ENCODE results near the gene AUTS2.

AUTS2 gene

DNA sequence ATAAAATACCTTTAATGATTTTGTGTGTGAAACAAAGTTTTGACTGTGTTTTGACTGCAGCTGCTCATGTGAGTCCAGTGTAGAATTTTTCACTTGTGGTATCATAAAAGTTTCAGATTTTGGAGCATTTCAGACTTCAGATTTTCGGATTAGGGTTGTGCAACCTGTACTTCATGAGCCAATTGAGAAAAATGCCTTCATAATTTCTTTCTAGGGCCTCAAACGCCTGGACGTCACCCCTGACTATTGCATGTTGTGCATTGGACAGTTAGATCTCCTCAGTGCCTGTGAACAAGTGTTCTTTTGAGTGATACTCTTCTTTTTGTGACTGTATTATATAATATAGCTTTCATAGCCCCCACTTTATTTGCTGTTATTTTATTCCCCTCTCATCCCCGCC is 161.1 kb downstream of the AUTS2 start:
- H3K27ac ChIP-seq (ENCODE audit: insufficient read depth, low read length, poor library complexity, severe bottlenecking) = no peak overlapping the region
- no peak for DNase-seq
- H3K36me3 ChIP-seq (ENCODE audit: control insufficient read depth, insufficient read depth, low read length) = no peaks in the 10 kb centered on the region
- H3K4me3 ChIP-seq (ENCODE audit: insufficient read depth, low read depth, low read length, poor library complexity, severe bottlenecking) = no peak overlapping the region
- no peaks in the 10 kb centered on the region for H3K27me3 ChIP-seq (replicated peaks; ENCODE audit: control insufficient read depth, insufficient read depth, low read length, poor library complexity, severe bottlenecking)
- H3K4me1 ChIP-seq (ENCODE audit: control insufficient read depth, insufficient read depth, low read length, poor library complexity, severe bottlenecking) = no peaks in the 10 kb centered on the region
- no peaks in the 10 kb centered on the region for H3K9me3 ChIP-seq (ENCODE audit: control insufficient read depth, low read length)

- no peaks in the 10 kb centered on the region for H3K36me3 ChIP-seq (ENCODE audit: control insufficient read depth, insufficient read depth, low read length)
- H3K9me3 ChIP-seq (ENCODE audit: control insufficient read depth, low read length) = no peaks in the 10 kb centered on the region
- no peak overlapping the region for H3K4me3 ChIP-seq (ENCODE audit: insufficient read depth, low read depth, low read length, poor library complexity, severe bottlenecking)
- DNase-seq = no peak
- H3K27ac ChIP-seq (ENCODE audit: insufficient read depth, low read length, poor library complexity, severe bottlenecking) = no peak overlapping the region
- no peaks in the 10 kb centered on the region for H3K27me3 ChIP-seq (replicated peaks; ENCODE audit: control insufficient read depth, insufficient read depth, low read length, poor library complexity, severe bottlenecking)
- H3K4me1 ChIP-seq (ENCODE audit: control insufficient read depth, insufficient read depth, low read length, poor library complexity, severe bottlenecking) = no peaks in the 10 kb centered on the region
These were observed 163.1 kb downstream of the AUTS2 start for GRCh38 chr7:69761290-69761922.

GRCh38 chr7:69762821-69763352 is 164.6 kb downstream of the AUTS2 start:
- Histone ChIP-seq H3K4me3 (ENCODE audit: insufficient read depth, low read depth, low read length, poor library complexity, severe bottlenecking) (no peak overlapping the region), H3K27ac (ENCODE audit: insufficient read depth, low read length, poor library complexity, severe bottlenecking) (no peak overlapping the region), H3K36me3 (ENCODE audit: control insufficient read depth, insufficient read depth, low read length) (no peaks in the 10 kb centered on the region), H3K27me3 (replicated peaks; ENCODE audit: control insufficient read depth, insufficient read depth, low read length, poor library complexity, severe bottlenecking) (no peaks in the 10 kb centered on the region), H3K9me3 (ENCODE audit: control insufficient read depth, low read length) (no peaks in the 10 kb centered on the region), H3K4me1 (ENCODE audit: control insufficient read depth, insufficient read depth, low read length, poor library complexity, severe bottlenecking) (no peaks in the 10 kb centered on the region)
- no peak for DNase-seq

DNA sequence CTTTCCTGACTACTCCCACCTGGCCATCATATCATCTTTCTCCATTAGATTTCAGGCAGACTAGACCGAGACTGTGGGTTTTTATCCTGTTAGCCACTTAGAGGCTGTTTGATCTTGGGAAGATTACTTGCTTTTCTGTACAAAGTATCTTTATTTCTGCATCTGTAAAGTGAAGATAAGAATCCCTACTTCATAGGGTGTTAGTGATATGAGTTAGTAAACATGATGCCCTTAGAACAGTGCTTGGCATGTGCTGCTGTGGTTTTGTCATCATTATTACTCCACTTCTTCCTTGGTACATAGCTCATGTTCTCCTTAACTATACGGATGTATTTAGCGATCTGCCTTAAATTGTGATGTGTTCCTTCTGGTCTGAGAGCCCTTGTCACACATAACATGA is 165.2 kb downstream of the AUTS2 start:
- H3K4me3 ChIP-seq (ENCODE audit: insufficient read depth, low read depth, low read length, poor library complexity, severe bottlenecking) = no peak overlapping the region
- no peaks in the 10 kb centered on the region for H3K9me3 ChIP-seq (ENCODE audit: control insufficient read depth, low read length)
- H3K27ac ChIP-seq (ENCODE audit: insufficient read depth, low read length, poor library complexity, severe bottlenecking) = no peak overlapping the region
- no peaks in the 10 kb centered on the region for H3K27me3 ChIP-seq (replicated peaks; ENCODE audit: control insufficient read depth, insufficient read depth, low read length, poor library complexity, severe bottlenecking)
- DNase-seq = no peak
- H3K36me3 ChIP-seq (ENCODE audit: control insufficient read depth, insufficient read depth, low read length) = no peaks in the 10 kb centered on the region
- H3K4me1 ChIP-seq (ENCODE audit: control insufficient read depth, insufficient read depth, low read length, poor library complexity, severe bottlenecking) = no peaks in the 10 kb centered on the region

DNA sequence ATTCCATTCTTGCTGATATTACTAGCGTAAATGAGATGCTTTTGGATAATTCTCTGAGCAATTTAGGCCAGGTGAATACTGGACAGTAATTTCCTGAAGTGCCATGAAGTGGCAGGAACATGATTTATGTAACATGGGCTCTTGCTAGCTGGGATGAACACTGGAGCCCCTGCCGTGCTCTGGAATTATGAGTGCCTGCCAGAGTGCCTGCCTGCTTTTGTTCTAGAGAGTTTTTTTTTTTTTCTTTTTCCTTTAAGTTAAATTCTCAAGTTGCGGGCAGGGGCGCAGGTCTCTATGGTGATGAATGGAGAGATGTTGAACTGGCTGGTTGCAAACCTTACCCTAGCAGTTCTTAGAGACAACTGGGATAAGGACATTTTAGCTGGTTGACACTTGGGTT is 165.9 kb downstream of the AUTS2 start:
- Histone ChIP-seq H3K36me3 (ENCODE audit: control insufficient read depth, insufficient read depth, low read length) (no peaks in the 10 kb centered on the region), H3K27me3 (replicated peaks; ENCODE audit: control insufficient read depth, insufficient read depth, low read length, poor library complexity, severe bottlenecking) (no peaks in the 10 kb centered on the region), H3K4me1 (ENCODE audit: control insufficient read depth, insufficient read depth, low read length, poor library complexity, severe bottlenecking) (no peaks in the 10 kb centered on the region), H3K9me3 (ENCODE audit: control insufficient read depth, low read length) (no peaks in the 10 kb centered on the region), H3K27ac (ENCODE audit: insufficient read depth, low read length, poor library complexity, severe bottlenecking) (no peak overlapping the region), H3K4me3 (ENCODE audit: insufficient read depth, low read depth, low read length, poor library complexity, severe bottlenecking) (no peak overlapping the region)
- DNase-seq = no peak

- H3K27me3 ChIP-seq (replicated peaks; ENCODE audit: control insufficient read depth, insufficient read depth, low read length, poor library complexity, severe bottlenecking) = no peaks in the 10 kb centered on the region
- H3K4me3 ChIP-seq (ENCODE audit: insufficient read depth, low read depth, low read length, poor library complexity, severe bottlenecking) = no peak overlapping the region
- H3K4me1 ChIP-seq (ENCODE audit: control insufficient read depth, insufficient read depth, low read length, poor library complexity, severe bottlenecking) = no peaks in the 10 kb centered on the region
- H3K36me3 ChIP-seq (ENCODE audit: control insufficient read depth, insufficient read depth, low read length) = no peaks in the 10 kb centered on the region
- no peak for DNase-seq
- no peaks in the 10 kb centered on the region for H3K9me3 ChIP-seq (ENCODE audit: control insufficient read depth, low read length)
- no peak overlapping the region for H3K27ac ChIP-seq (ENCODE audit: insufficient read depth, low read length, poor library complexity, severe bottlenecking)
These were observed 166.4 kb downstream of the AUTS2 start for GRCh38 chr7:69764681-69765080.

- Histone ChIP-seq H3K4me1 (ENCODE audit: control insufficient read depth, insufficient read depth, low read length, poor library complexity, severe bottlenecking) (no peaks in the 10 kb centered on the region), H3K27ac (ENCODE audit: insufficient read depth, low read length, poor library complexity, severe bottlenecking) (no peak overlapping the region)
- no peak for DNase-seq
These were observed 167.6 kb downstream of the AUTS2 start for GRCh38 chr7:69765879-69766278.

GRCh38 chr7:69768986-69769595 is 170.8 kb downstream of the AUTS2 start:
- Histone ChIP-seq H3K27me3 (replicated peaks; ENCODE audit: control insufficient read depth, insufficient read depth, low read length, poor library complexity, severe bottlenecking) (no peaks in the 10 kb centered on the region), H3K27ac (ENCODE audit: insufficient read depth, low read length, poor library complexity, severe bottlenecking) (no peak overlapping the region), H3K36me3 (ENCODE audit: control insufficient read depth, insufficient read depth, low read length) (no peaks in the 10 kb centered on the region), H3K4me1 (ENCODE audit: control insufficient read depth, insufficient read depth, low read length, poor library complexity, severe bottlenecking) (no peaks in the 10 kb centered on the region), H3K4me3 (ENCODE audit: insufficient read depth, low read depth, low read length, poor library complexity, severe bottlenecking) (no peak overlapping the region), H3K9me3 (ENCODE audit: control insufficient read depth, low read length) (no peaks in the 10 kb centered on the region)
- DNase-seq = no peak

More at GRCh38 chr7:69765879-69766278, 167.6 kb downstream of the AUTS2 start:
- Histone ChIP-seq H3K9me3 (ENCODE audit: control insufficient read depth, low read length) (no peaks in the 10 kb centered on the region), H3K27me3 (replicated peaks; ENCODE audit: control insufficient read depth, insufficient read depth, low read length, poor library complexity, severe bottlenecking) (no peaks in the 10 kb centered on the region), H3K36me3 (ENCODE audit: control insufficient read depth, insufficient read depth, low read length) (no peaks in the 10 kb centered on the region), H3K4me3 (ENCODE audit: insufficient read depth, low read depth, low read length, poor library complexity, severe bottlenecking) (no peak overlapping the region)

- Histone ChIP-seq H3K4me1 (ENCODE audit: control insufficient read depth, insufficient read depth, low read length, poor library complexity, severe bottlenecking) (no peaks in the 10 kb centered on the region), H3K27ac (ENCODE audit: insufficient read depth, low read length, poor library complexity, severe bottlenecking) (no peak overlapping the region), H3K36me3 (ENCODE audit: control insufficient read depth, insufficient read depth, low read length) (no peaks in the 10 kb centered on the region), H3K4me3 (ENCODE audit: insufficient read depth, low read depth, low read length, poor library complexity, severe bottlenecking) (no peak overlapping the region), H3K27me3 (replicated peaks; ENCODE audit: control insufficient read depth, insufficient read depth, low read length, poor library complexity, severe bottlenecking) (no peaks in the 10 kb centered on the region), H3K9me3 (ENCODE audit: control insufficient read depth, low read length) (no peaks in the 10 kb centered on the region)
- DNase-seq = no peak
These were observed 171.6 kb downstream of the AUTS2 start for GRCh38 chr7:69769826-69770225.

GRCh38 chr7:69770613-69771012 is 172.3 kb downstream of the AUTS2 start:
- Histone ChIP-seq H3K27me3 (replicated peaks; ENCODE audit: control insufficient read depth, insufficient read depth, low read length, poor library complexity, severe bottlenecking) (no peaks in the 10 kb centered on the region), H3K36me3 (ENCODE audit: control insufficient read depth, insufficient read depth, low read length) (no peaks in the 10 kb centered on the region), H3K9me3 (ENCODE audit: control insufficient read depth, low read length) (no peaks in the 10 kb centered on the region), H3K27ac (ENCODE audit: insufficient read depth, low read length, poor library complexity, severe bottlenecking) (no peak overlapping the region), H3K4me1 (ENCODE audit: control insufficient read depth, insufficient read depth, low read length, poor library complexity, severe bottlenecking) (no peaks in the 10 kb centered on the region), H3K4me3 (ENCODE audit: insufficient read depth, low read depth, low read length, poor library complexity, severe bottlenecking) (no peak overlapping the region)
- no peak for DNase-seq
